ENCODE results near the gene STON2.

Gene STON2, protein sequence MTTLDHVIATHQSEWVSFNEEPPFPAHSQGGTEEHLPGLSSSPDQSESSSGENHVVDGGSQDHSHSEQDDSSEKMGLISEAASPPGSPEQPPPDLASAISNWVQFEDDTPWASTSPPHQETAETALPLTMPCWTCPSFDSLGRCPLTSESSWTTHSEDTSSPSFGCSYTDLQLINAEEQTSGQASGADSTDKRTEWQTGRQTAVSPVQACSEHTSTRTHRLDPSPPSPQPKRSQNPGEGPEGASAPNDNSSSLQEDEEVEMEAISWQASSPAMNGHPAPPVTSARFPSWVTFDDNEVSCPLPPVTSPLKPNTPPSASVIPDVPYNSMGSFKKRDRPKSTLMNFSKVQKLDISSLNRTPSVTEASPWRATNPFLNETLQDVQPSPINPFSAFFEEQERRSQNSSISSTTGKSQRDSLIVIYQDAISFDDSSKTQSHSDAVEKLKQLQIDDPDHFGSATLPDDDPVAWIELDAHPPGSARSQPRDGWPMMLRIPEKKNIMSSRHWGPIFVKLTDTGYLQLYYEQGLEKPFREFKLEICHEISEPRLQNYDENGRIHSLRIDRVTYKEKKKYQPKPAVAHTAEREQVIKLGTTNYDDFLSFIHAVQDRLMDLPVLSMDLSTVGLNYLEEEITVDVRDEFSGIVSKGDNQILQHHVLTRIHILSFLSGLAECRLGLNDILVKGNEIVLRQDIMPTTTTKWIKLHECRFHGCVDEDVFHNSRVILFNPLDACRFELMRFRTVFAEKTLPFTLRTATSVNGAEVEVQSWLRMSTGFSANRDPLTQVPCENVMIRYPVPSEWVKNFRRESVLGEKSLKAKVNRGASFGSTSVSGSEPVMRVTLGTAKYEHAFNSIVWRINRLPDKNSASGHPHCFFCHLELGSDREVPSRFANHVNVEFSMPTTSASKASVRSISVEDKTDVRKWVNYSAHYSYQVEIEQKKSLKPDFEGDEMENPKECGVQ

DNA sequence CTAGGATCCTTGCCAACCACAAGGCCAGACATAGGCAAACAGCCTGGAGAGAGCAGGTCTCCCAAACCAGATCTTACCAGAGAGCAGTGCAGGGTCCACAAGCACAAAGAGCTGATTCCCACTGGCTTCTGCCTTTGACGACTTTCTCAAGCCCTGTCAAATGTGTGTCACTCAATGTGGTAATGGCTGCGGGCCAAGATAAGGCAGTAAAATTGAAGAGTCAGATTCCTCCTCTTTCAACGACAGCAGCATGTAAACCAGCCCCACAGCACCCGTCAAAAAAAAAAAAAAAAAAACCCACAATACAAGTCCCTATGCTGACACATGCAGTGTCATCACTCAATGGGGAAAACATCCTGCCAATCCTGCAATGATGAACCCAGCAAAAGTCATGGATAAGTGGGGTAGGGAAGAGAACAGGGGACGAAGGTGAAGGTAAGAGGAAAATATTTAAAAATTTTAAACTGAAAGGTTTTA, at the start of gene STON2:
Gene STON2, minus strand, starts transcription at position 123 of the 477 bp plus-strand sequence. CDS start 1,942 bp downstream, outside the sequence.
- H3K4me1 ChIP-seq (ENCODE audit: control insufficient read depth, insufficient read depth, low read length) = peaks cover 7% of the 10 kb centered on the region
- no peaks in the 10 kb centered on the region for H3K27me3 ChIP-seq (ENCODE audit: control insufficient read depth, insufficient read depth, low read length)
- H3K27ac ChIP-seq (ENCODE audit: low read depth, low read length) = no peak within 1 kb of the TSS
- H3K9me3 ChIP-seq (ENCODE audit: control insufficient read depth, insufficient read depth, low read depth, low read length) = no peaks in the 10 kb centered on the region
- H3K9ac ChIP-seq (ENCODE audit: low read length) = no peak within 1 kb of the TSS
- H3K4me3 ChIP-seq (ENCODE audit: low read depth, low read length) = no peak within 1 kb of the TSS
- peaks cover 3% of the 10 kb centered on the region; the same call in 1 of the 2 replicates for H3K36me3 ChIP-seq (ENCODE audit: control insufficient read depth, insufficient read depth, low read length)

DNA sequence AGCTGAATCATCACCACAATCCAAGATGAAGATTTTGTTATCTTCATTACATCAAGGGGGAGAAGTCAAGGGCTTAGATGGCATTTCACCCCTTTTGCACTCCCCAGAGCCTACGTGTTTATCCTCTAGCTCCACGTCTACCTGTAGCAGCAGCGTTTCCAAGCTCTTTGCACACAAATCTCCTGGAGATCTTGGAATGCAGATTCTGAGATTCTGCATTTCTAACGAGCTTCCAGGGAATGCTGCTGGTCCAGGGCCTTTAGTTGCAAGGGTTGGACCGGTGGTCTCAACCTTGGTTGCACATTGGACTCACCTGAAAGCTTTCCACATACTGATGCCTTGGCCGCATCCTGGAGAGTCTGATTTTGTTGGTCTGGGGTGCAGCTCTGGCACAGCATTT, 49.5 kb upstream of the STON2 start:
- peaks cover 21% of the 10 kb centered on the region for H3K4me1 ChIP-seq (ENCODE audit: control insufficient read depth, insufficient read depth, low read length)
- no peaks in the 10 kb centered on the region for H3K27me3 ChIP-seq (ENCODE audit: control insufficient read depth, insufficient read depth, low read length)
- H3K4me3 ChIP-seq (ENCODE audit: low read depth, low read length) = no peak overlapping the region
- H3K9ac ChIP-seq (ENCODE audit: low read length) = no peak overlapping the region
- H3K36me3 ChIP-seq (ENCODE audit: control insufficient read depth, insufficient read depth, low read length) = no peaks in the 10 kb centered on the region
- no peak overlapping the region for H3K27ac ChIP-seq (ENCODE audit: low read depth, low read length)
- H3K9me3 ChIP-seq (ENCODE audit: control insufficient read depth, insufficient read depth, low read depth, low read length) = no peaks in the 10 kb centered on the region

DNA sequence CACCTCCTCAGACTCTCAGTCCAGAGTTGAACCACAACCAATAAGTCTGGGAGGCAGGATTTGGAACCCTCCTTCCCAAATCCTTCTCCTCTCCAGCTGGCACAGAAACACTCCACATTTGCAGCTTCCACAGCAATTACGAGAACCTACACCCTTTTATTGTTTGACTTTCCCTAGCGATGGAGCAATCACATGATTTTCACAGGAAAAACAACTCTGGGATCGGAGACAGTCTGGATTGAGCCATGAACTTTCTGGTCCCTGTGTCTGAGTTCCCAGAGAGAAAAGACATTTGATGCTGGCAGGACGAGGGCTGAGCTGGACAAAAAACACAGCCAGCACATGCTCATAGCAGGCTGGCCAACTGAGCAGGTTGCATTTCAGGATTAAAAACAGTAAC, 49.0 kb upstream of the STON2 start:
- Histone ChIP-seq H3K27ac (ENCODE audit: low read depth, low read length) (no peak overlapping the region), H3K4me3 (ENCODE audit: low read depth, low read length) (no peak overlapping the region), H3K9me3 (ENCODE audit: control insufficient read depth, insufficient read depth, low read depth, low read length) (no peaks in the 10 kb centered on the region), H3K36me3 (ENCODE audit: control insufficient read depth, insufficient read depth, low read length) (no peaks in the 10 kb centered on the region), H3K4me1 (ENCODE audit: control insufficient read depth, insufficient read depth, low read length) (peaks cover 21% of the 10 kb centered on the region), H3K9ac (ENCODE audit: low read length) (no peak overlapping the region), H3K27me3 (ENCODE audit: control insufficient read depth, insufficient read depth, low read length) (no peaks in the 10 kb centered on the region)

DNA sequence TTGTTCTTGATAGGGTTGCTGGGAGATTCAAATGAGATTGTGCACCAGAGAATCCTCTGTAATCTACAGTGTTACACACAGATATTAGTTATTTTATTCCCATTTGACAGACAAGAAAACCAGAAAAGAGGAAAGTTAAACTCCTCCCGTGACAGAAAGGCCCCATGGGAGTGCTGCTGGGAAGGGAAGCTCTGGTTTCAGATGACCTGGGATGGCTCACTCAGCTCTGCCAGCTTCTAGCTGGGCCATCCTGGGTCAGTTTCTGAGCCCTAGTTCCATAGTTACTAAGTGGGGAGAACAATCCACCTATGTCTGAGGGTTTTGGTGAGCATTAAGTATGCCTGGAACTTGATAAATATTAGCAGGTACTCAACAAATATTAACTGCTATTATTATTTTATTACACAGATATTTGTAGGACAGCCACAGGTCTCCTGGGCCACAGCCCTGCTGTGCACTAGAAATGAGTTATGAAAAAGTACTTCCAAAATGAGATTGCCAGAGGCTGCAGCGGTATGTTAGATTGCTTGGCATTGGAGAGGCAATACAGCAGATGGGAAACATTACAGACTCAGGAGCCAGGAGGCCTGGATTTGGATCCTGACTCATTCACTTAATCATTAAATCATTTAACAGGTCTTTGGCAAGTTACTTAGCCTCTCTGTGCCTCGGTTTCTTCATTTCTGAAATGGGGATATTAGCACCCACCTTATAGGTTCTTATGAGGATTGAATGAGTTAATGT, 47.1 kb upstream of the STON2 start:
- H3K9ac ChIP-seq (ENCODE audit: low read length) = no peak overlapping the region
- no peak overlapping the region for H3K27ac ChIP-seq (ENCODE audit: low read depth, low read length)
- no peaks in the 10 kb centered on the region for H3K27me3 ChIP-seq (ENCODE audit: control insufficient read depth, insufficient read depth, low read length)
- H3K4me1 ChIP-seq (ENCODE audit: control insufficient read depth, insufficient read depth, low read length) = peaks cover 16% of the 10 kb centered on the region
- no peak overlapping the region for H3K4me3 ChIP-seq (ENCODE audit: low read depth, low read length)
- H3K9me3 ChIP-seq (ENCODE audit: control insufficient read depth, insufficient read depth, low read depth, low read length) = no peaks in the 10 kb centered on the region
- no peaks in the 10 kb centered on the region for H3K36me3 ChIP-seq (ENCODE audit: control insufficient read depth, insufficient read depth, low read length)

DNA sequence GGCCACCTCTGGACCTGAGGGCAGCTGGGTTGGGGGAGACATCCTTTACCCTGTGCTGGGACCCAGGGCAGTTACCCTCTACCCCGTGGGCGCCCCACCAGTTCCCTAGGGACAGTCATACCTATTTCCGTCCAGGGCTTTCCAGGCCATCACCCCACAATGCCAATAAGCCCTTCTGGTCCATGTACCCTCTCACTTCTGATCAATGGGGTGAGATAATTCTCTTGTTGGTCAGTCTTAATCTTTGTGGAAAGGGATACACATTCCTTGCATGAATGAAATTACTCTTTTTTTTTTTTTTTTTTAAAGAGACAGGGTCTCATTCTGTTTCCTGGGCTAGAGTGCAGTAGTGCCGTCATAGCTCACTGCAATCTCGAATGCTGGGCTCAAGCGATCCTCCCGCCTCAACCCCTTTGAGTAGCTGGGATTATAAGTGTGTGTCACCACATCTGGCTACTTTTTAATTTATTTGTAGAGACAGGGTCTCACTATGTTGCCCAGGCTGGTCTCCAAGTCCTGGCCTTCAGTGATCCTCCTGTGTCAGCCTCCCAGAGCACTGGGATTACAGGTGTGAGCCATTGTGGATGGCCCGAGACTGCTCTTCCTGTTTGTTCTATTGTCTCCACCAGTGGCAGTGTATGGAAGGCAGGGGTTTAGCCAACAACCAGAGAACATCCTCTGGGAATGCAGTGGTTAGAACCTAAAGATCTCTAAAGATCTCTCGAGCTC, 46.3 kb upstream of the STON2 start:
- Histone ChIP-seq H3K27ac (ENCODE audit: low read depth, low read length) (no peak overlapping the region), H3K4me3 (ENCODE audit: low read depth, low read length) (no peak overlapping the region), H3K9me3 (ENCODE audit: control insufficient read depth, insufficient read depth, low read depth, low read length) (no peaks in the 10 kb centered on the region), H3K36me3 (ENCODE audit: control insufficient read depth, insufficient read depth, low read length) (no peaks in the 10 kb centered on the region), H3K4me1 (ENCODE audit: control insufficient read depth, insufficient read depth, low read length) (peaks cover 16% of the 10 kb centered on the region), H3K9ac (ENCODE audit: low read length) (no peak overlapping the region), H3K27me3 (ENCODE audit: control insufficient read depth, insufficient read depth, low read length) (no peaks in the 10 kb centered on the region)

DNA sequence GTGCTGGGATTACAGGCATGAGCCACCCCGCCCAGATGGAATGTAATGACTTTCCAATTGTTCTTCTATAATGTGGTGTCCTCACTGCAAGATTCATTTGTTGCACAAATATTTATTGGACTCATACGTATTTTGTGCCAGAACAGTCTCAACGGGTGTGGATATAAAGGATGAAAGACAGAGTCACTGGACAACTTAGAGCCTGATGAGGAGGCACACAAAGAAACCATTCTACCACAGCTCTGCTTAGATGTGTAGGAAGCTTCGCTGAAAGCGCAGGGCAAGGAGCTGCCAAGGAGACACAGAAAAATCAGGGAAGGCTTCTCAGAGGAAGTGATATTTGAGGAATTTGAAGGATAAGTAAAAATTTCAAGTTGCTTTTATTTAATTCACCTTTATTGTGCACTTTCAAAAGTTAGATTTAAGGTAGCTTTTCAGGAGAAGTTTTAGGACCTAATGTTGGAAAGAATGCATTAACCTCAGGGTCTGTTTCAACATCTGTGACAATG, 41.6 kb upstream of the STON2 start:
- H3K27ac ChIP-seq (ENCODE audit: low read depth, low read length) = no peak overlapping the region
- H3K36me3 ChIP-seq (ENCODE audit: control insufficient read depth, insufficient read depth, low read length) = no peaks in the 10 kb centered on the region
- H3K4me1 ChIP-seq (ENCODE audit: control insufficient read depth, insufficient read depth, low read length) = peaks cover 4% of the 10 kb centered on the region; the same call in 1 of the 2 replicates
- H3K9me3 ChIP-seq (ENCODE audit: control insufficient read depth, insufficient read depth, low read depth, low read length) = no peaks in the 10 kb centered on the region
- H3K4me3 ChIP-seq (ENCODE audit: low read depth, low read length) = no peak overlapping the region
- H3K9ac ChIP-seq (ENCODE audit: low read length) = no peak overlapping the region
- H3K27me3 ChIP-seq (ENCODE audit: control insufficient read depth, insufficient read depth, low read length) = peaks cover 37% of the 10 kb centered on the region

DNA sequence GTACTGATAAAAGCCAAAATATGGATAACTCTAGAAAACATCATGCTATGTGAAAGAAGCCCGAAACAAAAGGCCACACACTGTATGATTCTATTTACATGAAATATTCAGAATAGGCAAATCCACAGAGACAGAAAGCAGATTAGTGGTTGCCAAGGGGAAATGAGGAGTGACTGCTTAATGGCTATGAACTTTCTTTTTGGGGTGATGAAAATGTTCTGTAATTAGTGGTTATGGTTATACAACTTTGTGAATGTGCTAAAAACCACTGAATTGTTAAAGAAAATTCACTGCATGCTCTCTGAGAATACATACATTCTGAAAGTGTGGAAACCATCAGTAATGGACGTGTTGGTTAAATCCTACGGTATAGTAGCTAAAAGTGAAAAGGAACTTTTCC, 39.9 kb upstream of the STON2 start:
- H3K36me3 ChIP-seq (ENCODE audit: control insufficient read depth, insufficient read depth, low read length) = no peaks in the 10 kb centered on the region
- H3K4me1 ChIP-seq (ENCODE audit: control insufficient read depth, insufficient read depth, low read length) = peaks cover 8% of the 10 kb centered on the region
- peaks cover 46% of the 10 kb centered on the region for H3K27me3 ChIP-seq (ENCODE audit: control insufficient read depth, insufficient read depth, low read length)
- no peak overlapping the region for H3K9ac ChIP-seq (ENCODE audit: low read length)
- no peaks in the 10 kb centered on the region for H3K9me3 ChIP-seq (ENCODE audit: control insufficient read depth, insufficient read depth, low read depth, low read length)
- no peak overlapping the region for H3K27ac ChIP-seq (ENCODE audit: low read depth, low read length)
- no peak overlapping the region for H3K4me3 ChIP-seq (ENCODE audit: low read depth, low read length)

DNA sequence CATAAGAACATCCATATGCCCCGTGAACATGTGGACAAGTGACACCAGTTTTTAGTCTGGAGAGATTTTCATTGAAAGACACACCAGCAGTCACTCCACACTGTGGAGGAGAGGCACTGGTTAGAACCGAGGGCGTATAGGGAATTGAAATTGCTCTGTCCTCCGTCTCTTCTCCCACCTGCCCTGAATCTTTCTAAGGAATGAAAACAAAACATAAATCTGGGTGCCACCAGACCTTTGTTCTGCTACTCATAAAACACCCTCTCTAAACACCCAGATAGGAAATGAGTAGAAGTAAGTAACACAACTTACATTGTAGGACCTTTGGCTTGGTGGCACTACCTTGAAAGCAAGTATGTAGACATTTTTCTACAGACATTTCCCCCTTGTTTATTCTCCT, 37.1 kb upstream of the STON2 start:
- Histone ChIP-seq H3K27ac (ENCODE audit: low read depth, low read length) (no peak overlapping the region), H3K4me1 (ENCODE audit: control insufficient read depth, insufficient read depth, low read length) (peaks cover 22% of the 10 kb centered on the region), H3K36me3 (ENCODE audit: control insufficient read depth, insufficient read depth, low read length) (no peaks in the 10 kb centered on the region), H3K9ac (ENCODE audit: low read length) (no peak overlapping the region), H3K9me3 (ENCODE audit: control insufficient read depth, insufficient read depth, low read depth, low read length) (no peaks in the 10 kb centered on the region), H3K4me3 (ENCODE audit: low read depth, low read length) (peak overlapping the region; percentile 71), H3K27me3 (ENCODE audit: control insufficient read depth, insufficient read depth, low read length) (peaks cover 55% of the 10 kb centered on the region)

DNA sequence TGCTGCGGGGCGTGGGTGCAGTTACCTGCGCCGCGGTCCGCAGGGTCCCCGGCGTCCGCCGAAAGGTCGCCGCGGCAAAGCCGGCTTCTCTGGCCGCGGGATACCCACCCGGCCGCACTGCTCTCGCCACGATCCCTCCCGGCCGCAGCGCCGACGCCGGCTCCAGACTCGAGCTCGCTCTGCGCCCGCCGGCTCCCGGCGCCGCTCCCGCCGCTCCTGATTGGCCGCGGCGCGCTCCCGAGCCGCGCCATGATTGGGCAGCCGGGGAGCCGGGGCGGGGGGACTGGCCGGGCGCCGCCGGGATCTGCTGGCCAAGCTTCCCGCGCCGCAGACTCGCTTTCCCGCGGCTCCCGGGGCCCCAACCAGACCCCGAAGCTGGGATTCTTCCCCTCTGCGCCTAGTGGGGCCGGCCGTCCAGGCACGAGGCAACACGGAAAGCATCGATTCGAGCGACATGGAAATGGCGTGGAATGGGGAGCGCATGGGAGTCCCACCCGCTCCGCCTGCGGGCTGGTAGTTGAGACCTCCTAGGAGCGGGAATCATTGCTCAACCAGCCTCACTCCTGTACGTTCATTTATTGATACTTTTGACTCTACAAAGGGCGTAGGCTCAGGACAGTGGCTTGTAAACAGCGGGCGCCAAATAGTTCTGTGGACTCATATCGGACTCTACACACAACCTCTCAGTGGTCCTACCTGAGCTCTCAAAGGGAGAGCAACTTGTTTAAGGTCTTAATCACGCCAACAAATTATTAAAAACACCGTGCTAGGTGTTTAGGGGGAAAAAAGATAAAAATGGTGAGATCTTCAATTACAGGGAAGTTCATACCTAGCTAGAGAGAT, 36.4 kb upstream of the STON2 start:
- H3K9ac ChIP-seq (ENCODE audit: low read length) = peak overlapping the region; percentile 55
- peak overlapping the region; percentile 71 for H3K4me3 ChIP-seq (ENCODE audit: low read depth, low read length)
- peaks cover 55% of the 10 kb centered on the region for H3K27me3 ChIP-seq (ENCODE audit: control insufficient read depth, insufficient read depth, low read length)
- no peak overlapping the region for H3K27ac ChIP-seq (ENCODE audit: low read depth, low read length)
- H3K9me3 ChIP-seq (ENCODE audit: control insufficient read depth, insufficient read depth, low read depth, low read length) = no peaks in the 10 kb centered on the region
- H3K36me3 ChIP-seq (ENCODE audit: control insufficient read depth, insufficient read depth, low read length) = no peaks in the 10 kb centered on the region
- peaks cover 22% of the 10 kb centered on the region for H3K4me1 ChIP-seq (ENCODE audit: control insufficient read depth, insufficient read depth, low read length)
